Hematopoietic multipotent progenitor cell treated with erythropoietin and hydrocortisone succinate and interleukin-3 and kit ligand, for 15 days (in vitro differentiated cells): ENCODE measurements around the gene PRXL2B.
"Not testable (repeated sequence)": the region's sequence is repeated elsewhere in the genome, so short reads cannot be mapped to it uniquely, and the experiment has no call there.

Experiments used
- DNase-seq: peaks from one replicate; pipeline ENCODE4 v3.0.0-alpha.2; 2015; ENCODE audit warnings: low spot score

Gene PRXL2B

DNA sequence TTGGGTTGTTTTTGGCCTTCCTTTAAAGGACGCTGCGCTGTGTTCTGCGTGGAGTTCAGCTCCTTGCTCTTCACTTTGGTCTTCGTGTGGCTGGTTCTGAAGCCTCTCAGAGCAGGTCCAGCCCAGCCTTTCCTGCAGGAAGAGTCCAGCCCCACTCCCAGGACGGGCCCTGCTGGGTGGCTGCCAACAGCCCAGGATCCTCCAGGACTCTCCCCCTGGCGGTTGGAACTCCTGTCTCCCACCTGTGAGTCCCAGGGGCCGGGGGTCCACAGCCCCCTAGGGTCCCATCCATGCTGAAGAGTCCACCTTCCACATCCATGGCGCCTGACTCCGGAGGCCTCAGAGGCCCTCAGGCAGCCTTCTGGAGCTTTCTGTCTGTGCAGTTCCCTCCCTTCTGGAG is 35.0 kb upstream of the PRXL2B start:
- DNase-seq = not testable (repeated sequence)

DNA sequence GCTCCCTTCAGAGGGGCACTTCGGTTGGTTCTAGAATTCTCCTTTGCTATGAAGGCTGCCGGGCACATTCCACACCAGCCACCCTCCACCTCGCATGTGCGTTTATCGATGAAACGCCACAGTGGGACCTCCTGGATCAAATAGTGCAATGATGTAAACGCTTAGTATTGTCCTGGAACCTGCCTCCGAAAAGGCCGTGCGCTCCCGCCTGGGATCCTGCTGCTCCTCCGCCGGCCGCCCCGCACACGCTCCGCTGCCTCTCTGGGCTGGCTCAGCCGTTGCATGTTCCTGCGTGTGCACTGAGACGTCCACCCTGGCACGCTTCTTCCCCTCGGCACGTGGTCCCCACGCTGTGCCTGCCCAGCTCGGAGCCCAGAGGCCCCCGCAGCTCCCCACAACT is 34.4 kb upstream of the PRXL2B start:
- no peak for DNase-seq

DNA sequence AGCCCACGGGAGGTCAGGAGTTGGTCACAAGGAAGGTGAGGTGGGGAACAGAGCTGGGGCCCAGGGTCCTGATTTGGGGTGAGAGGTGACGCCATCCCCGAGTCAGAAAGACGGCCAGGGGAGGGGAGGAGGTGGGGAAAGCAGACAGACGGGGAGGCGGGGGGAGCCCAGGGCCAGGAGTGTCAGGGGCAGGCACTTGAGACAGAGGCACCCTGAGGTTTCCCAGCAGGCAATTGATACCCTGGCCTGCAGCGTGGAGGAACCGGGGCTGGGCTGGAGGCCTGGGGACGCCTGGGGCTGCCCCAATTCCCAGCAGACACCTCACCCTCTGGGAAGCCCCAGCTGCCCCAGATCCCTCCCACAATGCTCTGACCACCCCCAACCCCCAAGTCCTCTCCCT is 33.5 kb upstream of the PRXL2B start:
- not testable (repeated sequence) for DNase-seq

GRCh38 chr1:2553871-2554620 is 32.5 kb upstream of the PRXL2B start:
- DNase-seq = no peak

GRCh38 chr1:2554621-2555387 is 31.8 kb upstream of the PRXL2B start:
- DNase-seq = no peak

- peak; percentile 39 for DNase-seq
Measured at GRCh38 chr1:2555634-2556276, 30.8 kb upstream of the PRXL2B start.

DNA sequence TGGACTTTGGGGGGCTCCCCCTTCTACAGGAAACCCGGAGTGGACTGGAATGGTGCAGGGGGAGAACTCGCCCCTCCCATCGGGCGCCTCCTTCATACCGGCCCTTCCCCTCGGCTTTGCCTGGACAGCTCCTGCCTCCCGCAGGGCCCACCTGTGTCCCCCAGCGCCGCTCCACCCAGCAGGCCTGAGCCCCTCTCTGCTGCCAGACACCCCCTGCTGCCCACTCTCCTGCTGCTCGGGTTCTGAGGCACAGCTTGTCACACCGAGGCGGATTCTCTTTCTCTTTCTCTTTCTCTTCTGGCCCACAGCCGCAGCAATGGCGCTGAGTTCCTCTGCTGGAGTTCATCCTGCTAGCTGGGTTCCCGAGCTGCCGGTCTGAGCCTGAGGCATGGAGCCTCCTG is 30.3 kb upstream of the PRXL2B start, which contains the start of gene TNFRSF14:
Gene TNFRSF14, plus strand, starts transcription at position 95 of the 401 bp plus-strand sequence. Its CDS starts 294 bp downstream, at position 389.
- peak; percentile 73 for DNase-seq

- DNase-seq = no peak
Measured at GRCh38 chr1:2556678-2557481, 29.7 kb upstream of the PRXL2B start.

GRCh38 chr1:2557482-2558400 is 28.8 kb upstream of the PRXL2B start:
- no peak for DNase-seq

GRCh38 chr1:2558420-2558819 is 28.2 kb upstream of the PRXL2B start:
- DNase-seq = no peak

- DNase-seq = no peak
Measured at GRCh38 chr1:2558861-2559260, 27.7 kb upstream of the PRXL2B start.

DNA sequence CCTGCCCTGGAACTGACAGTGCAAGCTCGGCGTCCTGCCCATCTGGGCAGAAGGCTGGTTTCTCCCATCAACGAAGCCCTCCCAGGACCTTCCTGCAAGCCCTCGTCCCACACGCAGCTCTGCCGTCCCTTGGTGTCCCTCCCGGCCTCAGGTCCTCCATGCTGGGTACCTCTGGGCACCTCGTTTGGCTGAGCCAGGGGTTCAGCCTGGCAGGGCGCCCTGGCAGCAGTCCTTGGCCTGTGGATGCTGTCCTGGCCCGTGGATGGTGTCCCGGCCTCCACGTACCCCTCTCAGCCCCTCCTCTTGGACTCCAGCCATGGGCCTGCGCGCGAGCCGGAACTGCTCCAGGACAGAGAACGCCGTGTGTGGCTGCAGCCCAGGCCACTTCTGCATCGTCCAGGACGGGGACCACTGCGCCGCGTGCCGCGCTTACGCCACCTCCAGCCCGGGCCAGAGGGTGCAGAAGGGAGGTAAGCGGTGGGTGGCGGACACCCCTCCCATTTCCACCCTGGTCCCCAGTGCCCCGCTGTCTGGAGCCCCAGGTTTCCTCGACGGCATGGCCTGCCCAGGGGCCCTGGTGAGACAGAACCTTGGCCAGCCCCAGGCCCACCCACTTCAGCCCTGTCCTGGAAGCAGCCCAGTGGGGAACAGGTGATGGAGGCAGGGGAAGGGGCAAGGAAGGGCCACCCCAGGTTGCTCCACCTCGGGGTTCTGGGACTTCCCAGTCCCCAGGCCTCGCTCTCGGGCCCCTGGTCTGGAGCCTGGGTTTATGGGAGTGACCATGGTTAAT is 26.9 kb upstream of the PRXL2B start:
- no peak for DNase-seq

- DNase-seq = peak; percentile 36
Measured at GRCh38 chr1:2560299-2561073, 26.1 kb upstream of the PRXL2B start.

DNA sequence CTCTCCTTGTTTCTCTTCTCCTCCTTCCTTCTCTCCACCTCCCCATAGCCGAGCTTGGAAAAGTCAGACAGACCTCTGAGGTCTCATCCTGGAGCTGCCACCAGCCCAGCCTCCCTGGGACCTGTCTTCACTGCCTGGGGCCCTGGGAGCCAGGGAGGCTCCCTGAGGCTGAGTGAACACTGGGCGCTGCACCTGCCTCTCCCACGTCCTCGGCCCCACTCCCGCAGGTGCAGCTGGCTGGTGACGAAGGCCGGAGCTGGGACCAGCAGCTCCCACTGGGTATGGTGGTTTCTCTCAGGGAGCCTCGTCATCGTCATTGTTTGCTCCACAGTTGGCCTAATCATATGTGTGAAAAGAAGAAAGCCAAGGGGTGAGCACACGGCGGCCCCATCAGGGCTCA is 25.1 kb upstream of the PRXL2B start:
- DNase-seq = no peak

- DNase-seq = no peak
Measured at GRCh38 chr1:2561898-2562895, 24.4 kb upstream of the PRXL2B start.

DNA sequence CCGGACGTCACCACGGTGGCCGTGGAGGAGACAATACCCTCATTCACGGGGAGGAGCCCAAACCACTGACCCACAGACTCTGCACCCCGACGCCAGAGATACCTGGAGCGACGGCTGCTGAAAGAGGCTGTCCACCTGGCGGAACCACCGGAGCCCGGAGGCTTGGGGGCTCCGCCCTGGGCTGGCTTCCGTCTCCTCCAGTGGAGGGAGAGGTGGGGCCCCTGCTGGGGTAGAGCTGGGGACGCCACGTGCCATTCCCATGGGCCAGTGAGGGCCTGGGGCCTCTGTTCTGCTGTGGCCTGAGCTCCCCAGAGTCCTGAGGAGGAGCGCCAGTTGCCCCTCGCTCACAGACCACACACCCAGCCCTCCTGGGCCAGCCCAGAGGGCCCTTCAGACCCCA is 23.4 kb upstream of the PRXL2B start:
- DNase-seq = no peak

DNA sequence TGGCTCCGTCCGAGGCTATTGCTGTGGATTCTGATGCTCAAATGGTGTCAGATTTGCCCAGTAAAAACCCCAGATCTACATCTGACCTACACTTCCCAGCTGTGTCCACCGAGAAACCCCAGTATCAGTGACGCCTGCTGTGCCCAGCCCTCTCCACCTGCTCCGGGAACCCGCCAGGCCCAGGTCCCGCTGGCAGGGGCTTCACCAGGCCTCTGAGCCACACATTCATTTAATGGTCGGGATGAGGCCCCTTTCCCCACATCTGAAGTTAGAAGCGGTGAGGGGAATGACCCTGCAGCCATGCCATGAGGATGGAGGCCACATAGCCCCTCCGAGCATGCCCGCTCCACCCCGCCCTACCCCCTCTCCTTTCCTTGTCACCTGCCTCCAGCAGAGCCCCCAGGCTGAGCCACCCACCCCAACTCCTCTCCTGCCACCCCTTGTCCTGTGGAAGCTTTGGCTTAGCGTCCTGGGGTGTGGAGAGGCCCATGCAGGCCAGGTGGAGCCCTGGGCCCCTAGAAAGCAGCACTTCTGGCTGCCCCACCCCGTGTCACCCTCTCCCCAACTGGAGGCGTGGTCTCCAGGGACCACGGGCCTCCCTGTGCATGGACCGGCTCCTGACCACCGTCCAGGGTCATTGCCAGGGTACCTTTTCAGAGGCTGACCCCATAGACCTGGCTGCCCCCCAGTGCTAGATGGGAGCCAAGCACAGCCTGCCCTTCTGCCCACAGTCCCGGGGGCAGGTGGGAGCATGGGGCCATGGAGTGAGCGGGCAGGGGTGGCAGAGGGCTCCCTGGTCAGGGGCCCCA is 22.4 kb upstream of the PRXL2B start:
- no peak for DNase-seq
